Trophoblast cell (in vitro differentiated cells and primary cell): ENCODE data around the gene EYS.

Source experiments
- DNase-seq, 2 donors: peaks; one replicate each; pipeline ENCODE4 v3.0.0-alpha.2; 2016
- H2AFZ ChIP-seq: 2 replicates; pipeline ENCODE4 v1.6.1; 2013; ENCODE audit warnings: low read length, moderate library complexity, mild to moderate bottlenecking; ENCODE audit not compliant: insufficient read depth, poor library complexity
- H2AK5ac ChIP-seq: 2 replicates; pipeline ENCODE4 v1.6.1; 2013; ENCODE audit warnings: mild to moderate bottlenecking, low read length
- H2BK120ac ChIP-seq: 2 replicates; pipeline ENCODE4 v1.6.1; 2013; ENCODE audit warnings: low read length, mild to moderate bottlenecking, moderate library complexity; ENCODE audit not compliant: insufficient read depth, poor library complexity
- H2BK12ac ChIP-seq: 2 replicates; pipeline ENCODE4 v1.6.1; 2013; ENCODE audit warnings: mild to moderate bottlenecking, low read length, moderate library complexity
- H2BK5ac ChIP-seq: 2 replicates; pipeline ENCODE4 v1.6.1; 2013; ENCODE audit warnings: low read length, low read depth, moderate library complexity, mild to moderate bottlenecking; ENCODE audit not compliant: poor library complexity
- H3K14ac ChIP-seq: 2 replicates; pipeline ENCODE4 v1.6.1; 2013; ENCODE audit warnings: mild to moderate bottlenecking, low read length
- H3K18ac ChIP-seq: 2 replicates; pipeline ENCODE4 v1.6.1; 2013; ENCODE audit warnings: mild to moderate bottlenecking, low read length
- H3K23ac ChIP-seq: 2 replicates; pipeline ENCODE4 v1.6.1; 2013; ENCODE audit warnings: low read length
- H3K27ac ChIP-seq: 2 replicates; pipeline ENCODE4 v1.5.1; 2013; ENCODE audit warnings: low read depth, mild to moderate bottlenecking, inconsistent platforms, low read length, moderate library complexity
- H3K27me3 ChIP-seq: 2 replicates; pipeline ENCODE4 v1.6.1; 2013; ENCODE audit warnings: inconsistent platforms, mild to moderate bottlenecking, low read length, moderate library complexity; ENCODE audit not compliant: insufficient read depth
- H3K36me3 ChIP-seq, 2 experiments: 1 replicate in 1 of 2; 2 replicates in 1 of 2; pipeline ENCODE4 v1.6.1; 2013; ENCODE audit warnings: low read length in 2 of 2, mild to moderate bottlenecking in 2 of 2, moderate library complexity in 1 of 2; ENCODE audit not compliant: insufficient read depth in 2 of 2, control insufficient read depth in 1 of 2
- H3K4ac ChIP-seq: 2 replicates; pipeline ENCODE4 v1.6.1; 2013; ENCODE audit warnings: low read depth, mild to moderate bottlenecking, low read length, moderate library complexity
- H3K4me1 ChIP-seq, 2 experiments: 1 replicate in 1 of 2; 2 replicates in 1 of 2; pipeline ENCODE4 v1.6.1; 2013; ENCODE audit warnings: low read length in 2 of 2, mild to moderate bottlenecking in 2 of 2, moderate library complexity in 1 of 2; ENCODE audit not compliant: insufficient read depth in 2 of 2, control insufficient read depth in 1 of 2
- H3K4me2 ChIP-seq: 2 replicates; pipeline ENCODE4 v1.6.1; 2013; ENCODE audit warnings: inconsistent platforms, mild to moderate bottlenecking, low read length, moderate library complexity
- H3K4me3 ChIP-seq: 2 replicates; pipeline ENCODE4 v1.5.1; 2013; ENCODE audit warnings: mild to moderate bottlenecking, low read depth, low read length, inconsistent platforms
- H3K79me1 ChIP-seq: one replicate; pipeline ENCODE4 v1.6.1; 2013; ENCODE audit warnings: low read length
- H3K79me2 ChIP-seq: 2 replicates; pipeline ENCODE4 v1.6.1; 2013; ENCODE audit warnings: low read length, mild to moderate bottlenecking; ENCODE audit not compliant: control insufficient read depth, insufficient read depth, poor library complexity
- H3K9ac ChIP-seq: 2 replicates; pipeline ENCODE4 v1.6.1; 2013; ENCODE audit warnings: mild to moderate bottlenecking, low read length
- H3K9me3 ChIP-seq: 2 replicates; pipeline ENCODE4 v1.6.1; 2013; ENCODE audit warnings: low read depth, mild to moderate bottlenecking, control low read depth, inconsistent platforms, low read length; ENCODE audit not compliant: insufficient read depth
- H4K12ac ChIP-seq: 2 replicates; pipeline ENCODE4 v1.6.1; 2013; ENCODE audit warnings: low read depth, mild to moderate bottlenecking, low read length, moderate library complexity
- H4K8ac ChIP-seq: 2 replicates; pipeline ENCODE4 v1.6.1; 2013; ENCODE audit warnings: low read depth, mild to moderate bottlenecking, low read length, moderate library complexity
- H4K91ac ChIP-seq: one replicate; pipeline ENCODE4 v1.6.1; 2013; ENCODE audit warnings: low read depth, mild to moderate bottlenecking, low read length, moderate library complexity
- WGBS: extraction: QIAGEN DNeasy Blood & Tissue Kit; methylation state at CpG from one replicate; pipeline ENCODE4 v1.1.7; 2013; ENCODE audit warnings: missing lambda C conversion rate; ENCODE audit not compliant: insufficient read length, insufficient coverage; ENCODE audit errors: extremely low coverage; 5-methylcytosine and 5-hydroxymethylcytosine counted together

EYS gene

DNA sequence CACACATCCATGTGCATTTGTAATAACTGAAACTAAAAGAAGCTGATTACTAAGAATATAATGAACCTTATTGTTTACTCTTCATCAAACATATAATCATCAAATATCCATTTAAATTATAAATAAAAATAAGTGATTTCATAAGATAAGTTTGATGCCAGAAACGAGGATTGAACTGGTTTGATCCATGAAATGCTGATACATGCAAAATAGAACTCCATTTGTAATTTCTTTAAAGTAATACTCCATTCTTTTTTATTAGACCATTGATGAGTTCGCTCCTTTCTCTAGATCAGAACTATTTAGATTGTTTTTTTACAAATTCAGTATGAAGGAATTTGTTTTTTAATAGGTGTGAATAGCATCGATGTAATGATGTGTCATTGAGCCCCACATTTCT is 57.6 kb downstream of the EYS start:
- no peak overlapping the region for H3K9ac ChIP-seq
- no CpG with 5 or more reads among the region's 3 CpGs for WGBS

DNA sequence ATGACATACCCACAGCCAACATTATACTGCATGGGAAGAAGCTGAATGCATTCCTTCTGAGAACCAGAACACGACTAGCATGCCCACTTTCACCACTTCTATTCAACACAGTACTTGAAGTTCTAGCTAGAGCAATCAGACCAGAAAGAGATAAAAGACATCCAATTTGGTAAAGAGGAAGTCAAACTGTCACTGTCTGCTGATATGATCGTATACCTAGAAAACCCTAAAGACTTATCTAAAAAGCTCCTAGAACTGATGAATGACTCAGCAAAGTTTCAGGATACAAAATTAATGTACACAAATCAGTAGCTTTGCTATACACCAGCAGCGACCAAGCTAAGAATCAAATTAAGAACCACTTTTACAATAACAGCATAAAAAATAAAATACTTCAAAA is 60.5 kb downstream of the EYS start:
- Histone ChIP-seq H2BK120ac (no peak overlapping the region), H3K18ac (no peak overlapping the region), H3K9me3 (no peaks in the 10 kb centered on the region), H3K14ac (no peak overlapping the region), H3K4me3 (no peak overlapping the region), H2AK5ac (no peak overlapping the region), H3K79me1 (no peaks in the 10 kb centered on the region), H3K23ac (no peak overlapping the region), H3K36me3 (no peaks in the 10 kb centered on the region), H3K27ac (no peak overlapping the region), H2AFZ (no peak overlapping the region), H3K4me1 (peaks cover 0 to 3% of the 10 kb centered on the region in 2 experiments), H3K79me2 (no peaks in the 10 kb centered on the region), H3K9ac (no peak overlapping the region), H3K27me3 (no peaks in the 10 kb centered on the region), H2BK5ac (no peak overlapping the region), H4K12ac (no peak overlapping the region), H4K8ac (no peak overlapping the region), H2BK12ac (no peak overlapping the region), H4K91ac (no peak overlapping the region), H3K4me2 (no peak overlapping the region), H3K4ac (no peak overlapping the region)
- no CpG with 5 or more reads among the region's 3 CpGs for WGBS
- no peak for DNase-seq

More for the DNA sequence above, 57.6 kb downstream of the EYS start:
- Histone ChIP-seq H2AFZ (no peak overlapping the region), H3K36me3 (no peaks in the 10 kb centered on the region), H3K4me1 (no peaks in the 10 kb centered on the region), H3K27ac (no peak overlapping the region), H3K18ac (no peak overlapping the region), H4K91ac (no peak overlapping the region), H2AK5ac (no peak overlapping the region), H2BK12ac (no peak overlapping the region), H3K9me3 (no peaks in the 10 kb centered on the region), H2BK120ac (no peak overlapping the region), H3K79me1 (no peaks in the 10 kb centered on the region), H3K14ac (no peak overlapping the region), H3K4me3 (no peak overlapping the region), H2BK5ac (no peak overlapping the region), H3K79me2 (no peaks in the 10 kb centered on the region), H4K8ac (no peak overlapping the region), H3K4me2 (no peak overlapping the region), H4K12ac (no peak overlapping the region), H3K23ac (no peak overlapping the region), H3K4ac (no peak overlapping the region), H3K27me3 (no peaks in the 10 kb centered on the region)
- DNase-seq: no peak

DNA sequence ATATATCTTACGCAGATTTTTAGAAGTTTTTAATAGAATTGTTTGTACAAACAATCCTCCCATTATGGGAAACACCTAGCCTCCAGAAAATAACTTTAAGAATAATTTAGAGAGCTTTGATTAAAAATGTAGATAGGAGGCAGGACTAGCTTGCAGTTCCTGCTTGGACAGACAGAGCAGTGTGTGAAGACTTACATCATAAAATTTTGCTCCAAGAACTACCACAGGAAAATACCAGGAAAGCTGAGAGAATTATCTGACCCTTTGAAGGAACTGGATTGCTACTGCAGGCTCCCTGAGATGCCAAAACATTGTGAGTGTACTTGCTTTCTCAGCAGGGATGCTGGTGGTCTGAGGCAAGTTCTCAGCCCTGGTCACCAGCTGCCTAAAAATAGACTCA is 64.2 kb downstream of the EYS start:
- H3K23ac ChIP-seq: no peak overlapping the region
- no peak overlapping the region for H4K12ac ChIP-seq
- no peak overlapping the region for H2BK120ac ChIP-seq
- no peak overlapping the region for H2AFZ ChIP-seq
- H2AK5ac ChIP-seq: no peak overlapping the region
- H3K4me2 ChIP-seq: no peak overlapping the region
- H3K9me3 ChIP-seq: no peaks in the 10 kb centered on the region
- no peak overlapping the region for H2BK5ac ChIP-seq
- no peak overlapping the region for H2BK12ac ChIP-seq
- H3K18ac ChIP-seq: no peak overlapping the region
- peak; percentile 1 to 64 for DNase-seq
- H3K9ac ChIP-seq: no peak overlapping the region
- no peaks in the 10 kb centered on the region for H3K79me1 ChIP-seq
- no peak overlapping the region for H3K14ac ChIP-seq
- H3K4me1 ChIP-seq: peaks cover 0 to 3% of the 10 kb centered on the region in 2 experiments
- H4K8ac ChIP-seq: no peak overlapping the region
- WGBS: no CpG with 5 or more reads among the region's 1 CpG
- H3K4ac ChIP-seq: no peak overlapping the region
- H3K79me2 ChIP-seq: peaks cover 2% of the 10 kb centered on the region
- H3K4me3 ChIP-seq: no peak overlapping the region
- no peaks in the 10 kb centered on the region for H3K27me3 ChIP-seq
- H3K36me3 ChIP-seq: no peaks in the 10 kb centered on the region
- no peak overlapping the region for H4K91ac ChIP-seq
- no peak overlapping the region for H3K27ac ChIP-seq

- H2BK5ac ChIP-seq: no peak overlapping the region
- H3K79me1 ChIP-seq: no peaks in the 10 kb centered on the region
- H3K18ac ChIP-seq: no peak overlapping the region
- H2AK5ac ChIP-seq: peak overlapping the region; percentile 57
- H2AFZ ChIP-seq: peak overlapping the region; percentile 45
- H3K36me3 ChIP-seq: no peaks in the 10 kb centered on the region
- H2BK120ac ChIP-seq: no peak overlapping the region
- WGBS: no CpG with 5 or more reads among the region's 22 CpGs
- H3K14ac ChIP-seq: no peak overlapping the region
- H3K4me3 ChIP-seq: no peak overlapping the region
- H3K9ac ChIP-seq: no peak overlapping the region
- no peak overlapping the region for H4K8ac ChIP-seq
- peak overlapping the region; percentile 52 for H2BK12ac ChIP-seq
- peak; percentile 27 to 30 for DNase-seq
- H3K4ac ChIP-seq: no peak overlapping the region
- no peak overlapping the region for H3K23ac ChIP-seq
- peaks cover 0 to 3% of the 10 kb centered on the region in 2 experiments for H3K4me1 ChIP-seq
- H3K27ac ChIP-seq: no peak overlapping the region
- peaks cover 2% of the 10 kb centered on the region for H3K79me2 ChIP-seq
- H4K12ac ChIP-seq: peak overlapping the region; percentile 54
- no peaks in the 10 kb centered on the region for H3K27me3 ChIP-seq
- no peak overlapping the region for H4K91ac ChIP-seq
- H3K4me2 ChIP-seq: no peak overlapping the region
- H3K9me3 ChIP-seq: no peaks in the 10 kb centered on the region
These were observed 68.8 kb downstream of the EYS start for GRCh38 chr6:65638047-65638831.
